ENCODE results near the gene IMP4. TPM values are rescaled to one million over a fixed set of nuclear protein-coding genes. Genes with fewer than 3 reads are reported as not detected.
"Not testable (repeated sequence)": the region's sequence is repeated elsewhere in the genome, so short reads cannot be mapped to it uniquely, and the experiment has no call there.

The IMP4 gene
- total and polyA plus RNA-seq, 10 of the 15 experiments (the other 5 are each of a cell fraction or from before 2014, with no cell fraction given), result 41.4 to 242 (median 166) TPM

GRCh38 chr2:130332271-130333073, 10.2 kb upstream of the IMP4 start (continued):
- TF ChIP-seq IRF5 (IDR thresholded peaks at IDR 0.05; ENCODE audit: borderline replicate concordance), result no peak
- peak; percentile 13; the same call in 1 of the 2 replicates for TF ChIP-seq RELB (IDR thresholded peaks at IDR 0.05; ENCODE audit: low read depth)
- TF ChIP-seq E2F8 (IDR thresholded peaks at IDR 0.05; ENCODE audit: low read depth, partially characterized antibody), result no peak
- TF ChIP-seq ZBTB40 (IDR thresholded peaks at IDR 0.05; ENCODE audit: borderline replicate concordance), result no peak
- TF ChIP-seq RB1 (IDR thresholded peaks at IDR 0.05; ENCODE audit: borderline replicate concordance), result 0 out of 2 replicates have a peak, but pooled peaks have one; percentile 37
- no peak for TF ChIP-seq ZSCAN29 (IDR thresholded peaks at IDR 0.05)
- no peak for TF ChIP-seq SREBF1 (IDR thresholded peaks at IDR 0.05; ENCODE audit: low read length)

GRCh38 chr2:130333253-130333652, 9.4 kb upstream of the IMP4 start:
- in situ Hi-C loops (cut with MboI) (loop anchor here (25.0 kb wide), 1 partner anchor 1479 kb away; no protein-coding TSS in a partner anchor), intact Hi-C loops (cut with micrococcal nuclease; ENCODE audit: unreplicated experiment) (loop anchor here (2.0 to 10.0 kb wide), 3 partner anchors 308 to 1812 kb away; no protein-coding TSS in a partner anchor)
- not testable (repeated sequence) for H4K20me1 ChIP-seq (ENCODE audit: control insufficient read depth, insufficient read depth); H3K79me2 ChIP-seq (ENCODE audit: control insufficient read depth, insufficient read depth, low read length); H3K4me2 ChIP-seq (ENCODE audit: control insufficient read depth, insufficient read depth); ATAC-seq; H3K4me1 ChIP-seq (ENCODE audit: control insufficient read depth, insufficient read depth, low read length); H3K27me3 ChIP-seq (replicated peaks in 1 of 2; ENCODE audit: control insufficient read depth in 2 of 2, insufficient read depth in 2 of 2, low read length in 1 of 2); H2AFZ ChIP-seq (ENCODE audit: control insufficient read depth, low read depth, low read length); DNase-seq (ENCODE audit: low read depth, low spot score); H3K27ac ChIP-seq (ENCODE audit: control insufficient read depth, insufficient read depth); H3K9ac ChIP-seq (ENCODE audit: control insufficient read depth, insufficient read depth, low read length); FAIRE-seq; H3K36me3 ChIP-seq (ENCODE audit: control insufficient read depth in 2 of 2, insufficient read depth in 2 of 2, low read length in 1 of 2); H3K4me3 ChIP-seq; H3K9me3 ChIP-seq (replicated peaks; ENCODE audit: control insufficient read depth, insufficient read depth, low read length); BruUV-seq (replicated peaks)
- POLR2A ChIA-PET, result interaction anchor here (0.5 to 1.5 kb wide), 2 partner anchors 44 to 152 kb away, joined by 3 to 5 read pairs; partner anchors contain the start of gene SMPD4
- SMC1A ChIA-PET (ENCODE audit: uncharacterized antibody, unreplicated experiment), result interaction anchor here (0.9 to 3.9 kb wide), 6 partner anchors 8 to 1339 kb away, joined by 3 to 24 read pairs (median 6); partner anchors contain the start of gene IMP4
- RAD21 ChIA-PET (ENCODE audit: unreplicated experiment), result interaction anchor here (0.9 to 2.7 kb wide), 11 partner anchors 9 to 1469 kb away, joined by 3 to 25 read pairs (median 4); partner anchors contain the start of genes IMP4 and SMPD4
- 52% methylated on average over 8 of the region's 8 CpGs for WGBS (ENCODE audit: insufficient coverage, insufficient replicate concordance, low lambda C conversion rate, missing lambda C conversion rate)
- CTCF ChIA-PET, result interaction anchor here (0.7 to 9.8 kb wide), 14 partner anchors 8 to 1340 kb away, joined by 3 to 74 read pairs (median 6); partner anchors contain the start of genes CCDC74B, IMP4, MZT2B and SMPD4

All from GM12878 (cell line).